Stimulated activated CD4-positive, alpha-beta T cell treated with anti-CD3 and anti-CD28 coated beads, Interleukin-4, amount 100 ng/mL, for 48 hours (primary cell): ENCODE results near the gene TEC.
"Not testable (repeated sequence)": the region's sequence is repeated elsewhere in the genome, so short reads cannot be mapped to it uniquely, and the experiment has no call there.

Source experiments
- DNase-seq, 2 donors: peaks; one replicate each; pipeline ENCODE4 v3.0.0-alpha.2; 2020; ENCODE audit warnings: low read depth in 2 of 2

The TEC gene

DNA sequence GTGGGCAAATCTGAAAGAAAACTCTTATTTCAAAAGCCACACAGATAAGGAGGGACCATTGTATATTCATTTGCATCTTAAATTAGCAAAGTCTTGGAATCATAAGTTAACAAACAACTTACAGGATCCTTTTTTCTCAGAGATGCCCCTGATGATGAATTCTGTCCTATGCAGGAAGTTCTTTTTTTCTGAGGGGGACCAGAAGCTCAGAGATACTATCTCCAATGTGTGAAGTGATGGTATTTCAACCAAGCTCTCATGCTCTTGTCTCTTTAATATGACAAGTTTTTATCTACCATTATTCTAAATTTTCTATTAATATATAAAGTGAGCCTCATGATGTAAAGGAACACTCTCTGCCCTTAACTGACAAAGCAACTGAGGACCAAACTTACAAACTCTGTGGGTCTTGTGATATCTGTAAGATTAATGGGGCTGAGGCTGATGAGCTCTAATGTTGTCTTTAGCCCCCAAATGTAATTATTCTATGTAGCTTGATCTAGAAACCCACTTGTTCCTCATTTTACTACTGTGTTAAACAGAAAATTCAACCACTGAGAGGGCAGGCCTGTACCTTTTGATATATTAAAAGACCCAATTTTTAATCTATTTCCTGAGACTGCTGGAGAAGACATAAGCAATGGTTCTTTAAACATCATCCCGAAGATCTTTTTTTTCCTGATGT lies 27.0 kb downstream of the TEC start:
- DNase-seq: no peak

DNA sequence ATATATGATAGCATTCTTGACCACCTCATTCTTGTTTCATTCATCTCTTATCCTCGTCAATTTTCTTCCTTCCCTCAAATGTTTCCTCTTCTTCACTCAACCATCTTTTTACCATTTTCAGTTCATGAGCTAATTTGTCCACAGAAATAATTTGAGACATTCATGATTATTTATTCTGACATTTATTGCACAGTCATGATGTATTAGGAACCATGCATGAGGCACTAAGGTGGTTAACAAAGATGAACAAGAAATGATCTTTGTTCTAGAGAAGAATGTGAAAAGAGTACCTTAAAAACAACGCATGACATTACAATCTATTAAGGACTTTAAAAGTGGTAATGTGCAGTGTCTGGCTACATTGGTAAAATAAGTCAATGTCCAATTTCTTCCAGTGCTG lies 27.9 kb downstream of the TEC start:
- DNase-seq: no peak

DNA sequence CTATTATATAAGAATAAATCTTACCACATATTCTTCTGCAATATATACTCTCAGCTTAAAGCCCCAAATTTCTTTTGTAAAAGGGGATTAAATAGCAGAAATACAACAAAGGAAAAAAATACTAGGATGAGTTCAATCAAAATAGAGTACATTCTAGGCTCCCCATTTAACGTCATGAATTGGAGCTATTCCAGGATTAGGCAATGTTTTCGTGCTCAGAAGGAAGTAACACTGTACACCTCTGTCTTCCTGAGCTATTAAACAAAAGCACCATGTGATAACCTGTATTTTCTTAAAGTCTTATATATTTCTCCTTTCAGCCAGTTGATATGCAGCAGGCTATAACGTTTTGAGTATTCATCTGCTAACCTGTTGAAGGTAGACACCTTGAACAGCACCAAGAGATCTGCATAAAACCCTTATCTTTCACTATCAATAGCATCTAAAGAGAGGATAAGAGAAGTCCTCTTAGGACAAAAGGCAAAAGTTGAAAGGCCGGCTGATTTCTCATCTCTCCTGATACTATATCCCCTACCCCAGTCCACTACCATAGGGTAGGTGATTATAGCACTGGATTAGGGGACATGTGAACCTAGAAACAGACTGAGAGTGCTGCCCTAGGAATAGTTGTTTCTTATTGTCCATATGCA lies 31.5 kb downstream of the TEC start:
- DNase-seq: no peak

GRCh38 chr4:48235050-48235449 lies 34.6 kb downstream of the TEC start:
- DNase-seq: no peak

GRCh38 chr4:48234575-48234974 lies 35.1 kb downstream of the TEC start:
- no peak for DNase-seq

GRCh38 chr4:48228949-48229348 lies 40.7 kb downstream of the TEC start:
- DNase-seq: no peak

GRCh38 chr4:48227662-48228061 lies 42.0 kb downstream of the TEC start:
- DNase-seq: no peak

DNA sequence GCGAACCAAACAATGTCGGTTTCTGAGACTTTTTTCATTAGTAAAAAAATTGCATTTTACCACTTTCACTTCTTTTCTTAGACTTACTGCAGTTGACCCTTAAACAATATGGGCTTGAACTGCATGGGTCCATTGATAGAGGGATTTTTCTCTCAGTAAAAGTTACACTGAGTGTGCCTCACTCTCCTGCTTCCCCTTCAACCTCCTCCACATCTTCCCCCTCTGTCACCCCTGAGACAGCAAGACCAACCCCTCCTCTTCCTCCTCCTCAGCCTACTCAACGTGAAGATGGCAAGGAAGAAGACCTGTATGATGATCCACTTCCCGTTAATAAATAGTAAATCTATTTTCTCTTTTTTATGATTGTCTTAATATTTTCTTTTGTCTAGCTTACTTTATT lies 43.4 kb downstream of the TEC start:
- no peak for DNase-seq

GRCh38 chr4:48225368-48226141 lies 44.1 kb downstream of the TEC start:
- no peak for DNase-seq

- DNase-seq: no peak
Measured at GRCh38 chr4:48224606-48225005, 45.0 kb downstream of the TEC start.

GRCh38 chr4:48223633-48224295 lies 45.9 kb downstream of the TEC start:
- DNase-seq: no peak

- no peak for DNase-seq
Measured at GRCh38 chr4:48222491-48222890, 47.1 kb downstream of the TEC start.

DNA sequence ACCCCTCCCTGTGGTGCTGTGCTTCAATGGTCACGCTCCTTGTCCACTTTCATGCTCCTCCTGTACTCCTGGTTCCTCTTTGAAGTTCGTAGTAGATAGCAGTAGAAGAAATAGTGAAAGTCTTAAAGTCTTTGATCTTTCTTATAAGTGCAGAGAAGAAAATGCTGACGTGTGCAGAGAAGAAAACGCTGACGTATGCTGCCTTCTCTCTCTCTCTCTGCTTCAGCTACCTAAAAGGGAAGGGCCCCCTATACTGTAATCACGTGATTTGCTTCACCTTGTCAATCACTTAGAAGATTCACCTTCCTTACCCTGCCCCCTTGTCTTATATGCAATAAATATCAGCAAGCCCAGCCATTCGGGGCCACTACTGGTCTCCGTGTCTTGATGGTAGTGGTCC lies 50.2 kb downstream of the TEC start:
- DNase-seq: not testable (repeated sequence)

- no peak for DNase-seq
Measured at GRCh38 chr4:48216563-48216962, 53.1 kb downstream of the TEC start.

DNA sequence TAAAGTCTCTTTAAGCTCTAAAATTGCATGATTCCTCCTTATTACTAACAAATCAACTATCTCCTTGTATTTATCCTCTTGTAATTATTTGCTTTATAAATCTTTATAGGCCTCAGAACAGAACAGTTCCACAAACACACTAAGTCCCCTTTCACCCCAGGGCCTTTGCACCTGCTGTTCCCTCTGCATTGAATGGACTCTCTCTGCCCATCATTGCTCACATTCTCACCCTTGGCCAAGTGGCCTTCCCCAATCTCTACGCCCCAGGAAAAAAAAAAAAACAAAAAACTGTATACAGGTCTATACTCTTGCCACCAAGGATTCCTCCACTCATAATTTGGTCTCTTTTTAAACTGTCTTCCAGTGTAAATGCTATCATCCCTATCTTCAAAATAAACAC lies 53.7 kb downstream of the TEC start:
- DNase-seq: no peak

DNA sequence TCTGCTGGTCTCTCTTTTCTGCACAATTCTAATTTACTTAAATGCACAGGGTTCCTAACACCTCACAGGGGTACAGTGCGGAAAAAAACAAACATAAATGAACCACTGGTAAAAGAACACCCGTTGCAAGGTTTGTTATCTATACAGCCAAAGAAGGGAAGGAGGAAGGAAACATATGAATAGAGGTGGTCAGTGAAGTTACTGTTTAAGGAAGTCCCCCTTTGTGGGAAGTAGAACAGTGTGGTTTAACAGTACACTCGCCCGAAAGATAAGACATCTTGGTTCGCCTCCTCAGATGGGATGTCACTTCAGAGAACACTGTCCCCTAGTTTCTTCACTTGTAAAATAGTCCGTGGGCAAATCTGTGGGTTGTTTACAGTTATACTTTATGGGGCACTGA lies 57.5 kb downstream of the TEC start:
- DNase-seq: no peak

- no peak for DNase-seq
Measured at GRCh38 chr4:48210966-48211328, 58.7 kb downstream of the TEC start.

- DNase-seq: no peak
Measured at GRCh38 chr4:48205626-48206025, 64.0 kb downstream of the TEC start.

- DNase-seq: no peak
Measured at GRCh38 chr4:48205107-48205506, 64.5 kb downstream of the TEC start.

GRCh38 chr4:48203819-48204218 lies 65.8 kb downstream of the TEC start:
- DNase-seq: no peak

- no peak for DNase-seq
Measured at GRCh38 chr4:48197643-48198237, 71.9 kb downstream of the TEC start.
